Measurements from ENCODE around the gene PRAMEF8. TPM values are rescaled to one million over a fixed set of nuclear protein-coding genes. Genes with fewer than 3 reads are reported as not detected.
"Not testable (repeated sequence)": the region's sequence is repeated elsewhere in the genome, so short reads cannot be mapped to it uniquely, and the experiment has no call there.

Gene PRAMEF8
- not detected for total RNA-seq

- intact Hi-C loops (cut with DNase I); DNase-seq (ENCODE audit: low spot score); H3K4me1 ChIP-seq (replicated peaks): not testable (repeated sequence)
Observed at GRCh38 chr1:13285037-13285436, at the start of gene PRAMEF8. TSS of gene PRAMEF8 (minus strand) at chr1:13285137. CDS start at chr1:13284091, 1,046 bp downstream.

GRCh38 chr1:13315281-13315680, 30.3 kb upstream of the PRAMEF8 start, which contains the start of gene PRAMEF15:
TSS of gene PRAMEF15 (plus strand) at chr1:13315581. CDS start at chr1:13318408, 2,827 bp downstream.
- not testable (repeated sequence) for H3K36me3 ChIP-seq

More at GRCh38 chr1:13285037-13285436, at the start of gene PRAMEF8:
- not testable (repeated sequence) for H3K27me3 ChIP-seq (replicated peaks; ENCODE audit: insufficient read depth); H3K36me3 ChIP-seq; H3K4me3 ChIP-seq; H3K27ac ChIP-seq; H3K9me3 ChIP-seq
- WGBS: no CpG with 5 or more reads among the region's 1 CpG

GRCh38 chr1:13303239-13303638, 18.3 kb upstream of the PRAMEF8 start, which contains the start of gene PRAMEF33:
TSS of gene PRAMEF33 (plus strand) at chr1:13303539. CDS start at chr1:13305955, 2,416 bp downstream.
- H3K27me3 ChIP-seq (replicated peaks; ENCODE audit: insufficient read depth); H3K27ac ChIP-seq; H3K36me3 ChIP-seq; H3K4me3 ChIP-seq; H3K4me1 ChIP-seq (replicated peaks); intact Hi-C loops (cut with DNase I); H3K9me3 ChIP-seq; DNase-seq (ENCODE audit: low spot score): not testable (repeated sequence)
- WGBS: no CpG with 5 or more reads among the region's 1 CpG

More at GRCh38 chr1:13315281-13315680, 30.3 kb upstream of the PRAMEF8 start, which contains the start of gene PRAMEF15:
- H3K4me1 ChIP-seq (replicated peaks); intact Hi-C loops (cut with DNase I); H3K9me3 ChIP-seq; H3K4me3 ChIP-seq; H3K27ac ChIP-seq; H3K27me3 ChIP-seq (replicated peaks; ENCODE audit: insufficient read depth); DNase-seq (ENCODE audit: low spot score): not testable (repeated sequence)
- WGBS: 44% methylated on average over 4 of the region's 4 CpGs

- DNase-seq (ENCODE audit: low spot score); H3K27me3 ChIP-seq (replicated peaks; ENCODE audit: insufficient read depth); H3K9me3 ChIP-seq; H3K4me1 ChIP-seq (replicated peaks); H3K36me3 ChIP-seq; H3K27ac ChIP-seq; intact Hi-C loops (cut with DNase I); H3K4me3 ChIP-seq: not testable (repeated sequence)
Observed at GRCh38 chr1:13302197-13302596, 17.3 kb upstream of the PRAMEF8 start.

- DNase-seq (ENCODE audit: low spot score); H3K27me3 ChIP-seq (replicated peaks; ENCODE audit: insufficient read depth); H3K9me3 ChIP-seq; H3K27ac ChIP-seq; intact Hi-C loops (cut with DNase I); H3K36me3 ChIP-seq; H3K4me1 ChIP-seq (replicated peaks); H3K4me3 ChIP-seq: not testable (repeated sequence)
- 100% methylated on average over 1 of the region's 27 CpGs for WGBS
Observed at GRCh38 chr1:13298699-13299098, 13.8 kb upstream of the PRAMEF8 start.

- H3K9me3 ChIP-seq; H3K27ac ChIP-seq; H3K4me3 ChIP-seq; H3K36me3 ChIP-seq; H3K4me1 ChIP-seq (replicated peaks); DNase-seq (ENCODE audit: low spot score); H3K27me3 ChIP-seq (replicated peaks; ENCODE audit: insufficient read depth); intact Hi-C loops (cut with DNase I): not testable (repeated sequence)
- 100% methylated on average over 2 of the region's 5 CpGs for WGBS
Observed at GRCh38 chr1:13297216-13297931, 12.4 kb upstream of the PRAMEF8 start.

GRCh38 chr1:13289030-13289429, 4.1 kb upstream of the PRAMEF8 start:
- H3K27me3 ChIP-seq (replicated peaks; ENCODE audit: insufficient read depth); H3K9me3 ChIP-seq; H3K36me3 ChIP-seq; H3K4me3 ChIP-seq; H3K27ac ChIP-seq; intact Hi-C loops (cut with DNase I); DNase-seq (ENCODE audit: low spot score); H3K4me1 ChIP-seq (replicated peaks): not testable (repeated sequence)
- WGBS: 50% methylated on average over 3 of the region's 3 CpGs

- H3K4me3 ChIP-seq; H3K4me1 ChIP-seq (replicated peaks): not testable (repeated sequence)
Observed at GRCh38 chr1:13279617-13280016, 5.3 kb downstream of the PRAMEF8 start.

GRCh38 chr1:13277016-13277415, 7.9 kb downstream of the PRAMEF8 start:
- H3K9me3 ChIP-seq; H3K4me3 ChIP-seq; H3K36me3 ChIP-seq; H3K4me1 ChIP-seq (replicated peaks); H3K27me3 ChIP-seq (replicated peaks; ENCODE audit: insufficient read depth); H3K27ac ChIP-seq; DNase-seq (ENCODE audit: low spot score); intact Hi-C loops (cut with DNase I): not testable (repeated sequence)
- WGBS: 38% methylated on average over 3 of the region's 6 CpGs

More at GRCh38 chr1:13279617-13280016, 5.3 kb downstream of the PRAMEF8 start:
- H3K27ac ChIP-seq; intact Hi-C loops (cut with DNase I); H3K27me3 ChIP-seq (replicated peaks; ENCODE audit: insufficient read depth); H3K9me3 ChIP-seq; H3K36me3 ChIP-seq; DNase-seq (ENCODE audit: low spot score): not testable (repeated sequence)
- 58% methylated on average over 3 of the region's 3 CpGs for WGBS

GRCh38 chr1:13265124-13265523, 19.8 kb downstream of the PRAMEF8 start:
- DNase-seq (ENCODE audit: low spot score); H3K4me3 ChIP-seq; H3K36me3 ChIP-seq; H3K4me1 ChIP-seq (replicated peaks); intact Hi-C loops (cut with DNase I); H3K27me3 ChIP-seq (replicated peaks; ENCODE audit: insufficient read depth); H3K9me3 ChIP-seq; H3K27ac ChIP-seq: not testable (repeated sequence)
- WGBS: no CpG with 5 or more reads among the region's 3 CpGs

GRCh38 chr1:13253898-13254297, 31.0 kb downstream of the PRAMEF8 start, which contains the start of gene PRAMEF5:
TSS of gene PRAMEF5 (plus strand) at chr1:13254198. CDS start at chr1:13259269, 5,071 bp downstream.
- H3K27me3 ChIP-seq (replicated peaks; ENCODE audit: insufficient read depth); intact Hi-C loops (cut with DNase I); H3K4me3 ChIP-seq: not testable (repeated sequence)

GRCh38 chr1:13247122-13247521, 37.8 kb downstream of the PRAMEF8 start:
- H3K4me1 ChIP-seq (replicated peaks); H3K4me3 ChIP-seq; H3K27ac ChIP-seq; intact Hi-C loops (cut with DNase I); H3K27me3 ChIP-seq (replicated peaks; ENCODE audit: insufficient read depth); H3K9me3 ChIP-seq; H3K36me3 ChIP-seq; DNase-seq (ENCODE audit: low spot score): not testable (repeated sequence)
- 71% methylated on average over 7 of the region's 7 CpGs for WGBS

More at GRCh38 chr1:13253898-13254297, 31.0 kb downstream of the PRAMEF8 start, which contains the start of gene PRAMEF5:
- H3K4me1 ChIP-seq (replicated peaks); H3K9me3 ChIP-seq; H3K27ac ChIP-seq; DNase-seq (ENCODE audit: low spot score); H3K36me3 ChIP-seq: not testable (repeated sequence)
- 96% methylated on average over 2 of the region's 5 CpGs for WGBS

GRCh38 chr1:13246554-13246871, 38.4 kb downstream of the PRAMEF8 start:
- H3K4me1 ChIP-seq (replicated peaks); H3K36me3 ChIP-seq; H3K9me3 ChIP-seq; H3K4me3 ChIP-seq; H3K27ac ChIP-seq; DNase-seq (ENCODE audit: low spot score); H3K27me3 ChIP-seq (replicated peaks; ENCODE audit: insufficient read depth); intact Hi-C loops (cut with DNase I): not testable (repeated sequence)
- WGBS: 89% methylated on average over 2 of the region's 2 CpGs
